ENCODE results near the gene TIMM13.

DNA sequence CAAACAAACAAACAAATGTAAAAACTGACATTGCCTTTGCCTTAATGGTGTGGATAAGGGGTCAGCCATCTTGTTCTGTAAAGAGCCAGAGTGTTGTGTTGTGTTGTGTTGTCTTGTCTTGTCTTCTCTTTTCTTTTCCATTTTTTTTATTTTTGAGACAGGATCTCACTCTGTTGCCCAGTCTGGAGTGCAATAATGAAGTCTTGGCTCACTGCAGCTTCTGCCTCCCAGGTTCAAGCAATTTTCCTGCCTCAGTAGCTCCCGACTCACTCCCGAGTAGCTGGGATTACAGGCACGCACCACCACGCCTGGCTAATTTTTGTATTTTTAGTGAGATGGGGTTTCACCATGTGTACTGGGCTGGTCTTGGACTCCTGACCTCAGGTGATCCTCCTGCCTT lies 27.8 kb downstream of the TIMM13 start:
- TF ChIP-seq, protein P1, sequence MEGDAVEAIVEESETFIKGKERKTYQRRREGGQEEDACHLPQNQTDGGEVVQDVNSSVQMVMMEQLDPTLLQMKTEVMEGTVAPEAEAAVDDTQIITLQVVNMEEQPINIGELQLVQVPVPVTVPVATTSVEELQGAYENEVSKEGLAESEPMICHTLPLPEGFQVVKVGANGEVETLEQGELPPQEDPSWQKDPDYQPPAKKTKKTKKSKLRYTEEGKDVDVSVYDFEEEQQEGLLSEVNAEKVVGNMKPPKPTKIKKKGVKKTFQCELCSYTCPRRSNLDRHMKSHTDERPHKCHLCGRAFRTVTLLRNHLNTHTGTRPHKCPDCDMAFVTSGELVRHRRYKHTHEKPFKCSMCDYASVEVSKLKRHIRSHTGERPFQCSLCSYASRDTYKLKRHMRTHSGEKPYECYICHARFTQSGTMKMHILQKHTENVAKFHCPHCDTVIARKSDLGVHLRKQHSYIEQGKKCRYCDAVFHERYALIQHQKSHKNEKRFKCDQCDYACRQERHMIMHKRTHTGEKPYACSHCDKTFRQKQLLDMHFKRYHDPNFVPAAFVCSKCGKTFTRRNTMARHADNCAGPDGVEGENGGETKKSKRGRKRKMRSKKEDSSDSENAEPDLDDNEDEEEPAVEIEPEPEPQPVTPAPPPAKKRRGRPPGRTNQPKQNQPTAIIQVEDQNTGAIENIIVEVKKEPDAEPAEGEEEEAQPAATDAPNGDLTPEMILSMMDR (IDR thresholded peaks at IDR 0.05): no peak
- no peak for TF ChIP-seq POLR2A (IDR thresholded peaks at IDR 0.05)
